ENCODE results near the gene ATP6V0E1. TPM values are rescaled to one million over a fixed set of nuclear protein-coding genes. Genes with fewer than 3 reads are reported as not detected.

The ATP6V0E1 gene
- total and polyA plus RNA-seq, 2 of the 8 experiments (the other 6 are each of a cell fraction or from before 2014, with no cell fraction given): 108 to 134 TPM

DNA sequence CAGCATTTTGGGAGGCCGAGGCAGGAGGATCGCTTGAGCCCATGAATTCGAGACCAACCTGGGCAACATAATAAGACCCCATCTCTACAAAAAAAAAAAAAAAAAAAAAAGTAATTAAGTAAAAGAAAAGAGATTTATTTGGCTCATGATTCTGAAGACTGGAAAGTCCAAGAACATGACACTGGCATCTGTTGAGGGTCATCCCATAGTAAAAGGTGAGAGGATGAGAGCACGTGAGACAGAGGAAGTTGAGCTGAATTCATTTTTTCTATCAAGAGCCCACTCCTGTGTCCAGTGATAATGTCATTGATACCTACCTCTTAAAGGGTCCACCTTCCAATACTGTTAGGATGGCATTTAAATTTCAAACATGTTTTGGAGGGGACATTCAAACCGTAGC lies 92.4 kb downstream of the ATP6V0E1 start:
- no peak overlapping the region for H3K4me2 ChIP-seq (ENCODE audit: insufficient read depth in 1 of 2, low read depth in 2 of 2, low read length in 2 of 2)
- H3K79me2 ChIP-seq (ENCODE audit: control insufficient read depth in 1 of 2, insufficient read depth in 2 of 2, low read length in 2 of 2): no peaks in the 10 kb centered on the region
- H3K9ac ChIP-seq (replicated peaks in 1 of 4; ENCODE audit: extremely low read depth in 1 of 4, low read depth in 3 of 4, low read length in 3 of 4): no peak overlapping the region
- no peak overlapping the region for H2AFZ ChIP-seq (ENCODE audit: low read length)
- no peak overlapping the region for H2BK15ac ChIP-seq (ENCODE audit: low read length)
- no peaks in the 10 kb centered on the region; the same call in 1 of the 2 replicates for H3K23me2 ChIP-seq (ENCODE audit: low read depth, low read length)
- peaks cover 0 to 3% of the 10 kb centered on the region in 2 experiments for H4K20me1 ChIP-seq (replicated peaks in 1 of 2; ENCODE audit: control insufficient read depth in 1 of 2, insufficient read depth in 2 of 2, low read length in 2 of 2)
- H2AK5ac ChIP-seq (ENCODE audit: low read depth, low read length): no peak overlapping the region
- H4K91ac ChIP-seq (replicated peaks; ENCODE audit: insufficient read length, low read length): no peak overlapping the region
- no peaks in the 10 kb centered on the region for H3K36me3 ChIP-seq (ENCODE audit: control insufficient read depth in 2 of 4, insufficient read depth in 4 of 4, low read length in 3 of 4)
- no peaks in the 10 kb centered on the region for H3K79me1 ChIP-seq (ENCODE audit: low read depth, low read length)
- no peak overlapping the region for H2BK20ac ChIP-seq (ENCODE audit: low read length)
- no peaks in the 10 kb centered on the region for H3K27me3 ChIP-seq (replicated peaks in 1 of 4; ENCODE audit: control insufficient read depth in 3 of 4, extremely low read depth in 1 of 4, insufficient read depth in 3 of 4, low read length in 3 of 4)
- H2BK12ac ChIP-seq (ENCODE audit: low read depth, low read length): no peak overlapping the region
- FAIRE-seq (no peak), DNase-seq (ENCODE audit: low read depth in 1 of 2, low spot score in 2 of 2) (no peak)
- H3K56ac ChIP-seq (replicated peaks; ENCODE audit: insufficient read length, low read depth, low read length): no peak overlapping the region
- WGBS, 2 experiments (ENCODE audit: extremely low coverage in 1 of 2, insufficient coverage in 1 of 2, insufficient read length in 1 of 2, insufficient replicate concordance in 2 of 2, low coverage in 1 of 2, low lambda C conversion rate in 2 of 2, missing lambda C conversion rate in 1 of 2): 86% methylated on average over 5 of the region's 5 CpGs; no CpG with 5 or more reads in 1 of the 2 experiments
- H3K14ac ChIP-seq (ENCODE audit: insufficient read length): no peak overlapping the region
- H4K8ac ChIP-seq (ENCODE audit: extremely low read depth, insufficient read depth, low read length): no peak overlapping the region
- H4K5ac ChIP-seq (ENCODE audit: insufficient read length, low read depth, low read length): no peak overlapping the region
- H2BK5ac ChIP-seq (ENCODE audit: low read depth, low read length): no peak overlapping the region
- no peak overlapping the region for H2BK120ac ChIP-seq (replicated peaks; ENCODE audit: low read depth, low read length)
- H3K9me3 ChIP-seq (ENCODE audit: insufficient read depth in 2 of 2, low read depth in 1 of 2, low read length in 1 of 2): no peaks in the 10 kb centered on the region; a peak in 1 of 4 replicates
- no peak overlapping the region for H3K23ac ChIP-seq (ENCODE audit: insufficient read length)
- POLR2A ChIA-PET (ENCODE audit: partially characterized antibody): no interaction called here
- no peaks in the 10 kb centered on the region for H3K4me1 ChIP-seq (replicated peaks in 1 of 4; ENCODE audit: control insufficient read depth in 3 of 4, insufficient read depth in 4 of 4, low read length in 3 of 4)
- CTCF ChIA-PET (ENCODE audit: partially characterized antibody): no interaction called here
- H3K18ac ChIP-seq (ENCODE audit: extremely low read depth, low read length): no peak overlapping the region
- H3K4ac ChIP-seq (replicated peaks; ENCODE audit: insufficient read length, low read depth, low read length): no peak overlapping the region
- H3K4me3 ChIP-seq (ENCODE audit: extremely low read depth in 1 of 4, insufficient read depth in 2 of 4, low read depth in 3 of 4, low read length in 4 of 4): no peak overlapping the region
- H3K27ac ChIP-seq (ENCODE audit: low read depth, low read length): no peak overlapping the region
- TF ChIP-seq MAFK (IDR thresholded peaks at IDR 0.05; ENCODE audit: low read depth, low read length) (no peak), POU5F1 (IDR thresholded peaks at IDR 0.05; ENCODE audit: low read depth, low read length) (no peak), CHD2 (IDR thresholded peaks at IDR 0.05; ENCODE audit: low read length) (no peak), CEBPB (IDR thresholded peaks at IDR 0.05; ENCODE audit: low read depth, low read length) (no peak), SUZ12 (IDR thresholded peaks at IDR 0.05; ENCODE audit: low read length) (no peak), SIX5 (IDR thresholded peaks at IDR 0.05; ENCODE audit: low read depth, low read length) (no peak), ZNF274 (IDR thresholded peaks at IDR 0.05; ENCODE audit: borderline replicate concordance, extremely low read depth, low read length) (no peak), CTCF (IDR thresholded peaks at IDR 0.05; ENCODE audit: control extremely low read depth in 1 of 3, insufficient read depth in 1 of 3, low read depth in 1 of 3, low read length in 3 of 3) (no peak), KDM4A (IDR thresholded peaks at IDR 0.05; ENCODE audit: low read depth, low read length, severe bottlenecking) (no peak), SP1 (IDR thresholded peaks at IDR 0.05; ENCODE audit: low read depth, low read length) (no peak), RXRA (IDR thresholded peaks at IDR 0.05; ENCODE audit: insufficient read depth, low read depth, low read length) (no peak), BCL11A (IDR thresholded peaks at IDR 0.05; ENCODE audit: low read depth in 2 of 2, low read length in 2 of 2) (no peak), RBBP5 (IDR thresholded peaks at IDR 0.05; ENCODE audit: borderline replicate concordance, low read depth, low read length) (no peak)
